LNCAP (cell line): Measurements from ENCODE around the gene PCDHGA11.
A peak's percentile ranks its signal among the peaks of the same experiment; 100 is the strongest.

ENCODE experiments used
- TF ChIP-seq, protein P1 (sequence below): fragments of 450-650 bp; IDR thresholded peaks from 2 replicates; pipeline ENCODE4 v1.5.1; 2017; ENCODE audit warnings: mild to moderate bottlenecking

PCDHGA11 gene

DNA sequence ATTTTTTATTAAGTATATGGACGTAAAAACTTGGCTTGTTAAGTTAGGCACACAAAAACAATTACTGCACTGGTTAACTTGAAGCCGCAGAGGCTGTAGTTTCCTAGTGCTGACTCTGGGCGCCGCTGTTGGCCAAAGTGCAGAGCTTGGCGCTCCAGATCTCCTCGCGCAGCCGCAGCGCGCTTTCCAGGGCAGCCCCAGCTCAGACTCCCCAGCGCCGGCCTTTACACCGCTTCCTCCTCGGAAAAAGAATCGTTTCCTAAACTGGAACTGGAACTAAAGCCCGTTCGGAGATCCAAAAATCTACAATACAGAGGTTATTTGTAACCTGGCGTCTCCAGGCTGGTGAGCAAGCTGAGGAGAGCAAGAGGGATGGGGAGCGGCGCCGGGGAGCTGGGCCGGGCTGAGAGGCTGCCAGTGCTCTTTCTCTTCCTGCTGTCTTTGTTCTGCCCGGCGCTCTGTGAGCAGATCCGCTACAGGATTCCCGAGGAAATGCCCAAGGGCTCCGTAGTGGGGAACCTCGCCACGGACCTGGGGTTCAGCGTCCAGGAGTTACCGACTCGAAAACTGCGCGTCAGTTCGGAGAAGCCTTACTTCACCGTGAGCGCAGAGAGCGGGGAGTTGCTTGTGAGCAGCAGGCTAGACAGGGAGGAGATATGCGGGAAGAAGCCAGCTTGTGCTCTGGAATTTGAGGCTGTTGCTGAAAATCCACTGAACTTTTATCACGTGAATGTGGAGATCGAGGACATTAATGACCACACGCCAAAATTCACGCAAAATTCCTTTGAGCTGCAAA, 22.9 kb upstream of the PCDHGA11 start, which contains the start of gene PCDHGB5:
PCDHGB5 (plus strand) TSS at position 192 of the 796 bp plus-strand sequence; CDS start at position 373, 181 bp downstream.
- TF ChIP-seq, protein P1, sequence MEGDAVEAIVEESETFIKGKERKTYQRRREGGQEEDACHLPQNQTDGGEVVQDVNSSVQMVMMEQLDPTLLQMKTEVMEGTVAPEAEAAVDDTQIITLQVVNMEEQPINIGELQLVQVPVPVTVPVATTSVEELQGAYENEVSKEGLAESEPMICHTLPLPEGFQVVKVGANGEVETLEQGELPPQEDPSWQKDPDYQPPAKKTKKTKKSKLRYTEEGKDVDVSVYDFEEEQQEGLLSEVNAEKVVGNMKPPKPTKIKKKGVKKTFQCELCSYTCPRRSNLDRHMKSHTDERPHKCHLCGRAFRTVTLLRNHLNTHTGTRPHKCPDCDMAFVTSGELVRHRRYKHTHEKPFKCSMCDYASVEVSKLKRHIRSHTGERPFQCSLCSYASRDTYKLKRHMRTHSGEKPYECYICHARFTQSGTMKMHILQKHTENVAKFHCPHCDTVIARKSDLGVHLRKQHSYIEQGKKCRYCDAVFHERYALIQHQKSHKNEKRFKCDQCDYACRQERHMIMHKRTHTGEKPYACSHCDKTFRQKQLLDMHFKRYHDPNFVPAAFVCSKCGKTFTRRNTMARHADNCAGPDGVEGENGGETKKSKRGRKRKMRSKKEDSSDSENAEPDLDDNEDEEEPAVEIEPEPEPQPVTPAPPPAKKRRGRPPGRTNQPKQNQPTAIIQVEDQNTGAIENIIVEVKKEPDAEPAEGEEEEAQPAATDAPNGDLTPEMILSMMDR: peak; percentile 76

DNA sequence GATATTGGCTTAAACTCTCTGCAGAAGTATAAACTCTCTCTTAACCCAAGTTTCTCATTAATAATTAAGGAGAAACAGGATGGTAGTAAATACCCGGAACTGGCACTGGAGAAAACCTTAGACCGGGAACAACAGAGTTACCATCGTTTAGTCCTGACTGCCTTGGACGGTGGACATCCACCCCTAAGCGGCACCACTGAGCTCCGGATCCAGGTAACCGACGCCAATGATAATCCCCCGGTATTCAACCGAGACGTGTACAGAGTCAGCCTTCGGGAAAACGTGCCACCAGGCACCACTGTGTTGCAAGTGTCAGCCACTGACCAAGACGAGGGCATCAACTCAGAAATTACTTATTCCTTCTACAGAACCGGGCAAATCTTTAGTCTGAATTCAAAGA, 22.2 kb upstream of the PCDHGA11 start:
- TF ChIP-seq, protein P1: no peak

DNA sequence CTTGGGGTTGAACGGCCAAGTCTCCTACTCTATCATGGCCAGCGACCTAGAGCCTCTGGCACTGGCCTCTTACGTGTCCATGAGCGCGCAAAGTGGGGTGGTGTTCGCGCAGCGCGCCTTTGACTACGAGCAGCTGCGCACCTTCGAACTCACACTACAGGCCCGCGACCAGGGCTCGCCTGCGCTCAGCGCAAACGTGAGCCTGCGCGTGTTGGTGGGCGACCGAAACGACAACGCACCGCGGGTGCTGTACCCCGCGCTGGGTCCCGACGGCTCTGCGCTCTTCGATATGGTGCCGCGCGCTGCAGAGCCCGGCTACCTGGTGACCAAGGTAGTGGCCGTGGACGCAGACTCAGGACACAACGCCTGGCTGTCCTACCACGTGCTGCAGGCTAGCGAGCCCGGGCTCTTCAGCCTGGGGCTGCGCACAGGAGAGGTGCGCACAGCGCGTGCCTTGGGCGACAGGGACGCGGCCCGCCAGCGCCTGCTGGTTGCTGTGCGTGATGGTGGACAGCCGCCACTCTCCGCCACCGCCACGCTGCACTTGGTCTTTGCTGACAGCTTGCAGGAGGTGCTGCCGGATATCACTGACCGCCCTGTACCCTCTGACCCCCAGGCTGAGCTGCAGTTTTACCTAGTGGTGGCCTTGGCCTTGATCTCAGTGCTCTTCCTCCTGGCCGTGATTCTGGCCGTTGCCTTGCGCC, 21.1 kb upstream of the PCDHGA11 start:
- TF ChIP-seq, protein P1: no peak

DNA sequence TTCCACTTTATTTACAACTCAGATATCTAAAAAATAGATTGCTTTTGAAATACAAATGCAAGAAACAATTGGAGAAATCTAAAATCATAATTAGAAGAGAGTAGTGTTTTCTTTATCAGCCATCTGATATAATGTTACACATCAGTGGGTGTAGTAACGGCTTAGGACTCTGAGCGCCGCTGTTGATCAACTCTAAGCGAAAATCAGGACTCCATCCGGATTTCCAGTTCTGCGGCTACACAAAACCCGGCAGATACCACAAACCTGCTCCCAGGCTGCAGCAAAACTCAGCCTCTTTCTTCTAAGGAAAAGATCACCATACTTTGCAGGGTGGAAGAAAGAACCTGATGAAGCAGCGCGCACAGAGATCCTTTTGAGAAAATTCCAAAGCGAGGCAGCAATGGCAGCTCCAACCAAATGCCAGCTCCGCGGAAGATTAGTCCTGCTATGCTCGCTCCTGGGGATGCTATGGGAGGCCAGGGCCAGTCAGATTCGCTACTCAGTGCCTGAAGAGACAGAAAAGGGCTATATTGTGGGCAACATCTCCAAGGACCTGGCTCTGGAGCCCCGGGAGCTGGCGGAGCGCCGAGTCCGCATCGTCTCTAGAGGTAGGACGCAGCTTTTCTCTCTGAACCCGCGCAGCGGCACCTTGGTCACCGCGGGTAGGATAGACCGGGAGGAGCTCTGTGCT, 18.2 kb upstream of the PCDHGA11 start, which contains the start of gene PCDHGA9:
PCDHGA9 (plus strand) TSS at position 226 of the 691 bp plus-strand sequence; CDS start at position 401, 175 bp downstream.
- TF ChIP-seq, protein P1: peak; percentile 49

DNA sequence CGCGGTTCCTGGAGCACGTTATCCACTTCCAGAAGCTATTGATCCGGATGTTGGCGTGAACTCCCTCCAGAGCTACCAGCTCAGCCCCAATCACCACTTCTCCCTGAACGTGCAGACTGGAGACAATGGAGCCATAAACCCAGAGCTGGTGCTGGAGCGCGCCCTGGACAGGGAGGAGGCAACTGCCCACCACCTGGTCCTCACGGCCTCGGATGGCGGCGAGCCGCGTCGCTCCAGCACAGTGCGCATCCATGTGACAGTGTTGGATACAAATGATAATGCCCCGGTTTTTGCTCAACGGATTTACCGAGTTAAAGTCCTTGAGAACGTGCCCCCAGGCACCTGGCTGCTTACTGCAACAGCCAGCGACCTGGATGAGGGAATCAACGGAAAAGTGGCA, 17.5 kb upstream of the PCDHGA11 start:
- TF ChIP-seq, protein P1: no peak

DNA sequence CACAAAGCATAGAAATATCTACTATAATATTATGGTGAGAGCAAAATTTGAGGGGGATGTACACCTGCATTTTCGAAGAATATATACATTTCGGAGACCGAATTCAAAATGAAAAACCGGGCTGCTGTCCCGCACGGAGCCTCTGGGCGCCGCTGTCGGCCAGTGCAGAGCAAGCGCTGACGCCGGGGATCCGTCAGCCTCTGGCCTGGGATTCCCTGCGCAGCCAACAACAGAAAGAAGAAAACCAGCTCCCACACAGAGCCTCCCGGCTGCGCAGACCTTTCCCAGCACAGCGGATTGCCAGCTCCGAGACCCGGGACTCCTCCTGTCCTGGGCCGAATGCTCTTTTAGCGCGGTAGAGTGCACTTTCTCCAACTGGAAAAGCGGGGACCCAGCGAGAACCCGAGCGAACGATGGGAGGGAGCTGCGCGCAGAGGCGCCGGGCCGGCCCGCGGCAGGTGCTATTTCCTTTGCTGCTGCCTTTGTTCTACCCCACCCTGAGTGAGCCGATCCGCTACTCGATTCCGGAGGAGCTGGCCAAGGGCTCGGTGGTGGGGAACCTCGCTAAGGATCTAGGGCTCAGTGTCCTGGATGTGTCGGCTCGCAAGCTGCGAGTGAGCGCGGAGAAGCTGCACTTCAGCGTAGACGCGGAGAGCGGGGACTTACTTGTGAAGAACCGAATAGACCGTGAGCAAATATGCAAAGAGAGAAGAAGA, 12.9 kb upstream of the PCDHGA11 start, which contains the start of gene PCDHGB6:
PCDHGB6 (plus strand) TSS at position 232 of the 716 bp plus-strand sequence; CDS start at position 414, 182 bp downstream.
- TF ChIP-seq, protein P1: peak; percentile 32; the same call in 1 of the 2 replicates
